ENCODE measurements around the gene CHN2.

DNA sequence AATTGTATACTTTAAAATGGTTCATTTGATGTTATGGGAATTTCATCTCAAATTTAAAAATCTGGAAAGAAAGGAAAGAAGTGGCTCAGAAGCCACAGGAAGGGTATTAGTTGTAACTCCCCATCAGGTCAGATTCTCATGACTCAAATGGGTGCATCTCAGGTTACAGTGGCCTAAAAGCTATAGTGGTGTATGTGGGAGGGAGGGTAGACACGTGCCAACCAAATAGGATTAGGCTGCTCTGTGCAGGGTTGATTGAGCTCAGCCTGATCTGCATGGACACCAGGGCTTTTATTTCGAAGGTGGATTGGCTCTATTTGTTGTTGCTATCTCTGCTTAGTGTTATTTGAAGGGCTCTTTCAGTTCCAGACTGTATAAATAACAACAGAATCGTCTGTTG, 247.6 kb downstream of the CHN2 start:
- TF ChIP-seq, protein P1, sequence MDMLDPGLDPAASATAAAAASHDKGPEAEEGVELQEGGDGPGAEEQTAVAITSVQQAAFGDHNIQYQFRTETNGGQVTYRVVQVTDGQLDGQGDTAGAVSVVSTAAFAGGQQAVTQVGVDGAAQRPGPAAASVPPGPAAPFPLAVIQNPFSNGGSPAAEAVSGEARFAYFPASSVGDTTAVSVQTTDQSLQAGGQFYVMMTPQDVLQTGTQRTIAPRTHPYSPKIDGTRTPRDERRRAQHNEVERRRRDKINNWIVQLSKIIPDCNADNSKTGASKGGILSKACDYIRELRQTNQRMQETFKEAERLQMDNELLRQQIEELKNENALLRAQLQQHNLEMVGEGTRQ (CRISPR knock-in tag; IDR thresholded peaks at IDR 0.05) = peak; percentile 65
- TF ChIP-seq, protein P2, sequence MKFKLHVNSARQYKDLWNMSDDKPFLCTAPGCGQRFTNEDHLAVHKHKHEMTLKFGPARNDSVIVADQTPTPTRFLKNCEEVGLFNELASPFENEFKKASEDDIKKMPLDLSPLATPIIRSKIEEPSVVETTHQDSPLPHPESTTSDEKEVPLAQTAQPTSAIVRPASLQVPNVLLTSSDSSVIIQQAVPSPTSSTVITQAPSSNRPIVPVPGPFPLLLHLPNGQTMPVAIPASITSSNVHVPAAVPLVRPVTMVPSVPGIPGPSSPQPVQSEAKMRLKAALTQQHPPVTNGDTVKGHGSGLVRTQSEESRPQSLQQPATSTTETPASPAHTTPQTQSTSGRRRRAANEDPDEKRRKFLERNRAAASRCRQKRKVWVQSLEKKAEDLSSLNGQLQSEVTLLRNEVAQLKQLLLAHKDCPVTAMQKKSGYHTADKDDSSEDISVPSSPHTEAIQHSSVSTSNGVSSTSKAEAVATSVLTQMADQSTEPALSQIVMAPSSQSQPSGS (CRISPR knock-in tag; IDR thresholded peaks at IDR 0.05; ENCODE audit: borderline replicate concordance, low read depth) = no peak
- TF ChIP-seq, protein P3, sequence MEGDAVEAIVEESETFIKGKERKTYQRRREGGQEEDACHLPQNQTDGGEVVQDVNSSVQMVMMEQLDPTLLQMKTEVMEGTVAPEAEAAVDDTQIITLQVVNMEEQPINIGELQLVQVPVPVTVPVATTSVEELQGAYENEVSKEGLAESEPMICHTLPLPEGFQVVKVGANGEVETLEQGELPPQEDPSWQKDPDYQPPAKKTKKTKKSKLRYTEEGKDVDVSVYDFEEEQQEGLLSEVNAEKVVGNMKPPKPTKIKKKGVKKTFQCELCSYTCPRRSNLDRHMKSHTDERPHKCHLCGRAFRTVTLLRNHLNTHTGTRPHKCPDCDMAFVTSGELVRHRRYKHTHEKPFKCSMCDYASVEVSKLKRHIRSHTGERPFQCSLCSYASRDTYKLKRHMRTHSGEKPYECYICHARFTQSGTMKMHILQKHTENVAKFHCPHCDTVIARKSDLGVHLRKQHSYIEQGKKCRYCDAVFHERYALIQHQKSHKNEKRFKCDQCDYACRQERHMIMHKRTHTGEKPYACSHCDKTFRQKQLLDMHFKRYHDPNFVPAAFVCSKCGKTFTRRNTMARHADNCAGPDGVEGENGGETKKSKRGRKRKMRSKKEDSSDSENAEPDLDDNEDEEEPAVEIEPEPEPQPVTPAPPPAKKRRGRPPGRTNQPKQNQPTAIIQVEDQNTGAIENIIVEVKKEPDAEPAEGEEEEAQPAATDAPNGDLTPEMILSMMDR (IDR thresholded peaks at IDR 0.05) = no peak
- TF ChIP-seq TEAD4 (CRISPR knock-in tag; IDR thresholded peaks at IDR 0.05) (no peak), SP1 (CRISPR knock-in tag; conservative IDR thresholded peaks at IDR 0.05) (no peak), FOXJ3 (CRISPR knock-in tag; IDR thresholded peaks at IDR 0.05; ENCODE audit: borderline replicate concordance) (no peak), CREB1 (CRISPR knock-in tag; IDR thresholded peaks at IDR 0.05) (no peak), ZNF232 (CRISPR knock-in tag; IDR thresholded peaks at IDR 0.05) (no peak), TEAD1 (CRISPR knock-in tag; IDR thresholded peaks at IDR 0.05) (no peak), RELA (CRISPR knock-in tag; IDR thresholded peaks at IDR 0.05; ENCODE audit: borderline replicate concordance) (no peak)
- TF ChIP-seq, protein P4, sequence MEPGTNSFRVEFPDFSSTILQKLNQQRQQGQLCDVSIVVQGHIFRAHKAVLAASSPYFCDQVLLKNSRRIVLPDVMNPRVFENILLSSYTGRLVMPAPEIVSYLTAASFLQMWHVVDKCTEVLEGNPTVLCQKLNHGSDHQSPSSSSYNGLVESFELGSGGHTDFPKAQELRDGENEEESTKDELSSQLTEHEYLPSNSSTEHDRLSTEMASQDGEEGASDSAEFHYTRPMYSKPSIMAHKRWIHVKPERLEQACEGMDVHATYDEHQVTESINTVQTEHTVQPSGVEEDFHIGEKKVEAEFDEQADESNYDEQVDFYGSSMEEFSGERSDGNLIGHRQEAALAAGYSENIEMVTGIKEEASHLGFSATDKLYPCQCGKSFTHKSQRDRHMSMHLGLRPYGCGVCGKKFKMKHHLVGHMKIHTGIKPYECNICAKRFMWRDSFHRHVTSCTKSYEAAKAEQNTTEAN (CRISPR knock-in tag; IDR thresholded peaks at IDR 0.05) = no peak

All from WTC11 (cell line).